ENCODE results near the gene MAGI1.
"Not testable (repeated sequence)": the region's sequence is repeated elsewhere in the genome, so short reads cannot be mapped to it uniquely, and the experiment has no call there.

The MAGI1 gene

GRCh38 chr3:65523878-65524277, 514.8 kb downstream of the MAGI1 start:
- DNase-seq (ENCODE audit: low read depth): no peak

- no peak for DNase-seq (ENCODE audit: low read depth)
These were observed 517.7 kb downstream of the MAGI1 start for GRCh38 chr3:65521032-65521431.

- DNase-seq (ENCODE audit: low read depth): no peak
These were observed 521.7 kb downstream of the MAGI1 start for GRCh38 chr3:65516998-65517397.

- not testable (repeated sequence) for DNase-seq (ENCODE audit: low read depth)
These were observed 524.4 kb downstream of the MAGI1 start for GRCh38 chr3:65514317-65514716.

- DNase-seq (ENCODE audit: low read depth): not testable (repeated sequence)
These were observed 529.3 kb downstream of the MAGI1 start for GRCh38 chr3:65509423-65509794.

GRCh38 chr3:65508750-65509422, 529.8 kb downstream of the MAGI1 start:
- DNase-seq (ENCODE audit: low read depth): no peak

DNA sequence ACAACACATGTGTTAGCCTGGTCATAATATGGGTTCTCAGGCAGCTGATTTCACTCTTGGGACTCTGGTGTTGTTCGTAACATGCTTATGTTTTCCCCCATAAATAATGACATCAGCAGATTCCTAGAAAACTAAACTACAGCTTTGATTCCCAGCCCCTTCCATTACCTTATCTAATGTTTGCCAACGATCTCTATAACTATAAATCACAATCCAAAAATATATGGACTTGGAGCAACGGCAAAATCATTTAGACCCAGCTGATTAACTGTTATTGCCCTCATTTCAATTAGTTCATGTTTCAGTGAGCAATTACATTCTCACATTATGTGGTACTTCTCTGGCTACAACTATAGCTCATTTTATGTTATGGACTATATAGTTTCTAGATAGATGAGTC, 531.3 kb downstream of the MAGI1 start:
- no peak for DNase-seq (ENCODE audit: low read depth)

DNA sequence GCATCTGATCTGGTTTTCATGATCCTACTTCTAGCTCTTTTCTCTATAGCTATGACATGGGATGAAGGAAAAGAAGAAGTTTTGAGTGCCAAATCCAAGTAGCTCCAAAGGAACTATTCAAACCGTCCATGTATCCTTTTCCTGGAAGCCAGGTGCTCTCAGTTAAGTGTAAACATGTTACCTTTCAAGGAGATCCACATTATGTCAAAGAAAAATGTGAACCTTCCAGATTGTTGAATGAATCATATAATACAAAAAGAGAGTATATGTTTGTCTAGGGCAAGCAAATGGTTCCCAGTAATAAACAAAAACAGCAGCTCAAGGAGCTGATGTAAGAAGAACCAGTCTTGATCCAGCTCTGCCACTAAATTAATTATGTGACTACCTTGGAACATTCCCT, 534.9 kb downstream of the MAGI1 start:
- DNase-seq (ENCODE audit: low read depth): no peak

- DNase-seq (ENCODE audit: low read depth): no peak
These were observed 536.2 kb downstream of the MAGI1 start for GRCh38 chr3:65502526-65502925.

- no peak for DNase-seq (ENCODE audit: low read depth)
These were observed 538.1 kb downstream of the MAGI1 start for GRCh38 chr3:65500398-65501306.

- DNase-seq (ENCODE audit: low read depth): no peak
These were observed 540.9 kb downstream of the MAGI1 start for GRCh38 chr3:65497846-65498245.

- no peak for DNase-seq (ENCODE audit: low read depth)
These were observed 541.5 kb downstream of the MAGI1 start for GRCh38 chr3:65497236-65497635.

GRCh38 chr3:65493938-65494337, 544.8 kb downstream of the MAGI1 start:
- DNase-seq (ENCODE audit: low read depth): no peak

- DNase-seq (ENCODE audit: low read depth): no peak
These were observed 545.3 kb downstream of the MAGI1 start for GRCh38 chr3:65493371-65493882.

DNA sequence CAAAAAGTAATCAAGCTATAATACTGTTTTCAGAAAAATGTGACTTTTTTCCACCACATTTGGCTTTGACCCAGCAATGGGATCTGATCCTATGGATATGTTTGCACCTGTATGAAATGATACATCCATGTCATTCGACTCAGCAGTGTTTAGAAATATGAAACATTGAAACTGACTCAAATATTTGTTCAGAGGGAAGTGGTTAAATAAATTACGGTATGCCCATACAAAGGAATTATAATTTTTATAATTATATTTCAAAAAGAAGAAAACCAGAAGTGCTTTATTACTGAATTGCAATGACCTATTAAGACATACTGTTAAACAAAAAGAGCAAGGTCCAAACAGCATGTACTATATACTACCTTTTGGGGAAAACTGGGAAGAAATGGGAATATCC, 546.5 kb downstream of the MAGI1 start:
- no peak for DNase-seq (ENCODE audit: low read depth)

GRCh38 chr3:65490114-65490513, 548.6 kb downstream of the MAGI1 start:
- DNase-seq (ENCODE audit: low read depth): no peak

GRCh38 chr3:65489253-65489652, 549.5 kb downstream of the MAGI1 start:
- DNase-seq (ENCODE audit: low read depth): no peak

DNA sequence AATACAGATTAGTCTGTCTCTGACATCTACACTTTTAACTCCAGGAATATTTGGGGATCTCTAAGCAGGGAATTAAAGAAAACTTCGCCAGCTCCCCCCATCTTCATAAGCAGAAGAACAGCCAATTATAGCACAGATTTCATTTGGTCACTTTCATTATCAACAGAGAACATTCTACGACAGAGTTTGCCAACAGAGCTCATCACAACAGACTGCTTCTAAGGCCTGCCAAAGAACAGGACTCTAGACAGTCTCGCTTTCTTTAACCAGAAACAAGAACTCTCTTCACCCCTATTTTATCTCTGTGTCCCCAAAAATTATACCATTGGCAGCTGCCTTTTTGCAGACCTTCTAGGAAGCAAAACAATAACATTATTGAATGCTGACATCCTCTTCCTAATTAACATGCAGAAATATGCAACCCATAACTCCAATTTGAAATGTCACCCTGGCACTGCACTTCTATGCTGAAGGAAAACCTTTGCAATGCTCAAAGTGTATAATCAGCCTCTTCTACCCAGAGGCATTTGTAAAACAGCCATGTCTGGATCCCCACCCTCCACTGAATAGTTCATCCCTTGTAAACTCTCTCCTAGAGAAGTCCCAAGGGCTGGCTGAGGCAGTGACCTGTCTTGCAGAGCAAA, 552.8 kb downstream of the MAGI1 start:
- no peak for DNase-seq (ENCODE audit: low read depth)

DNA sequence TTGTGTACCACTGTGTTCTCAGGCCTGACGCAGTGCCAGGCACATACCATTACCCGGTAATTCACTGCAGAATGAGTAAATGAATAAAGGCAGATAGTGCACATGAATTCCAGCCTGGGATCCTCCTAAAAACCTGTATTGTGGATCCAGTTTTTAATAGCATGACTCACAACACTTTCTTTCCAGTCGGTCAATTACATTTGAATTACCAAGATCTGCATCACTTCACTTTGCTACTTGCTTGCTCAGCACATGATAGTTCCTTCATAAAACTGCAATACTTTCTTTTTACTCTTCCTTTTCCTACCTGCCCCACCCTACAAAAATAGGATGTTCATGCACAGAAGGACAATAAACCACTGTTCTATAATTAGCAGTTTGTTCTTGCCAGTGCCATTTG, 553.8 kb downstream of the MAGI1 start:
- no peak for DNase-seq (ENCODE audit: low read depth)

GRCh38 chr3:65483480-65483879, 555.2 kb downstream of the MAGI1 start:
- DNase-seq (ENCODE audit: low read depth): no peak

DNA sequence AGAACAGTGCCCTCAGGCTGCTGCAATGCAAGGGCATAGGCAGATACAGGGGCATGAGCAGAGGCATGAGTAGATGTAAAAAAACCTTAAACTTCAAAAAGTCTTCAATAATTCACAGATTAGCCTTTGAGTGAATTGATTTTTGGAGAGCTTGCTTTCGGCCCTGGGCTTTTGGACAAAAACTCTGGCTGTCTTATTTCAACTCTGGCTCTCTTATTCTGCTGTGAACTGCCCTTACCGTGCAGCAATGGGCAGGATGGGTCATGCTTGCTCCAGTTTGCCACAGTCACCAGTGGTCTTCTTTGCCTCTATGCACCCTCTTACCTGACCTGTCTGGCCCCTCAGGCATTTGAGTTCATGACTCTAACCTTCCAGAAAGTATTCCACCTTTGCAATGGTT, 555.7 kb downstream of the MAGI1 start:
- no peak for DNase-seq (ENCODE audit: low read depth)

GRCh38 chr3:65481085-65481484, 557.6 kb downstream of the MAGI1 start:
- no peak for DNase-seq (ENCODE audit: low read depth)

- no peak for DNase-seq (ENCODE audit: low read depth)
These were observed 558.7 kb downstream of the MAGI1 start for GRCh38 chr3:65479990-65480389.
